Chondrocyte (in vitro differentiated cells): ENCODE measurements around the gene MTAP. TPM values are rescaled to one million over a fixed set of nuclear protein-coding genes. Genes with fewer than 3 reads are reported as not detected.

Experiments used
- DNase-seq: peaks from one replicate; pipeline ENCODE4 v3.0.0; 2021; ENCODE audit warnings: mixed read lengths, low spot score
- H3K27ac Mint-ChIP-seq: one replicate; pipeline ENCODE4 v1.8.0; 2021; ENCODE audit warnings: mild to moderate bottlenecking, moderate library complexity, mixed read lengths; ENCODE audit not compliant: unreplicated experiment
- H3K27me3 Mint-ChIP-seq: 2 replicates; pipeline ENCODE4 v1.8.0; 2021; ENCODE audit warnings: low read depth, mixed read lengths
- H3K36me3 Mint-ChIP-seq: 2 replicates; pipeline ENCODE4 v1.8.0; 2021; ENCODE audit warnings: low read depth, mixed read lengths
- H3K4me1 Mint-ChIP-seq: 2 replicates; pipeline ENCODE4 v1.8.0; 2021; ENCODE audit warnings: low read depth, mild to moderate bottlenecking, mixed read lengths
- H3K4me3 Mint-ChIP-seq: one replicate; pipeline ENCODE4 v1.8.0; 2021; ENCODE audit warnings: mild to moderate bottlenecking, moderate library complexity, mixed read lengths; ENCODE audit not compliant: unreplicated experiment
- H3K9me3 Mint-ChIP-seq: 2 replicates; pipeline ENCODE4 v1.8.0; 2021; ENCODE audit warnings: low read depth, mixed read lengths
- CTCF ChIP-seq: fragments of 200-600 bp; sonication (generic); IDR thresholded peaks from 2 replicates; pipeline ENCODE4 v1.5.0; 2021; ENCODE audit warnings: antibody characterized with exemption, mild to moderate bottlenecking, moderate library complexity
- total RNA-seq: library from RNA; stranded (reverse); gene quantifications from 3 replicates; pipeline ENCODE4 v1.2.1, GENCODE V29; 2021

Gene MTAP
- total RNA-seq, 1 donor from 2014 or later: 33.7 TPM

GRCh38 chr9:21903380-21903965 lies 101.0 kb downstream of the MTAP start:
- Mint-ChIP-seq H3K27me3 (no peaks in the 10 kb centered on the region), H3K4me3 (no peak overlapping the region), H3K4me1 (peaks cover 12% of the 10 kb centered on the region), H3K9me3 (peaks cover 52% of the 10 kb centered on the region), H3K36me3 (peaks cover 20% of the 10 kb centered on the region), H3K27ac (no peak overlapping the region)
- TF ChIP-seq CTCF: no peak
- DNase-seq: no peak

- Mint-ChIP-seq H3K27ac (no peak overlapping the region), H3K27me3 (no peaks in the 10 kb centered on the region), H3K9me3 (peaks cover 56% of the 10 kb centered on the region), H3K4me3 (no peak overlapping the region), H3K36me3 (peaks cover 26% of the 10 kb centered on the region), H3K4me1 (peaks cover 12% of the 10 kb centered on the region)
- DNase-seq: no peak
- no peak for TF ChIP-seq CTCF
Measured at GRCh38 chr9:21904371-21904770, 101.9 kb downstream of the MTAP start.

- no peak overlapping the region for H3K27ac Mint-ChIP-seq
- H3K27me3 Mint-ChIP-seq: no peaks in the 10 kb centered on the region
- H3K36me3 Mint-ChIP-seq: peaks cover 27% of the 10 kb centered on the region
- no peak for DNase-seq
- H3K4me3 Mint-ChIP-seq: no peak overlapping the region
- TF ChIP-seq CTCF: peak; percentile 32
- peaks cover 12% of the 10 kb centered on the region for H3K4me1 Mint-ChIP-seq
- peaks cover 54% of the 10 kb centered on the region for H3K9me3 Mint-ChIP-seq
Measured at GRCh38 chr9:21904776-21905175, 102.3 kb downstream of the MTAP start.

GRCh38 chr9:21906213-21906612 lies 103.8 kb downstream of the MTAP start:
- TF ChIP-seq CTCF: no peak
- Mint-ChIP-seq H3K36me3 (peaks cover 29% of the 10 kb centered on the region), H3K9me3 (peaks cover 52% of the 10 kb centered on the region)

GRCh38 chr9:21906881-21907280 lies 104.4 kb downstream of the MTAP start:
- no peak for TF ChIP-seq CTCF
- H3K36me3 Mint-ChIP-seq: peaks cover 35% of the 10 kb centered on the region
- H3K27ac Mint-ChIP-seq: no peak overlapping the region
- no peak for DNase-seq
- H3K9me3 Mint-ChIP-seq: peaks cover 55% of the 10 kb centered on the region
- no peak overlapping the region for H3K4me3 Mint-ChIP-seq
- H3K27me3 Mint-ChIP-seq: no peaks in the 10 kb centered on the region
- H3K4me1 Mint-ChIP-seq: peaks cover 12% of the 10 kb centered on the region

More at GRCh38 chr9:21906213-21906612, 103.8 kb downstream of the MTAP start:
- no peak overlapping the region for H3K27ac Mint-ChIP-seq
- no peak for DNase-seq
- H3K4me1 Mint-ChIP-seq: peaks cover 12% of the 10 kb centered on the region
- H3K4me3 Mint-ChIP-seq: no peak overlapping the region
- no peaks in the 10 kb centered on the region for H3K27me3 Mint-ChIP-seq
